Gastrocnemius medialis (tissue), 4 donors: ENCODE data around the gene FGF14.

Experiments used
- POLR2A ChIP-seq, 2 donors: fragments of 450-650 bp; IDR thresholded peaks; one replicate each; pipeline ENCODE4 v1.6.1; 2017; ENCODE audit warnings: antibody characterized with exemption in 2 of 2, mild to moderate bottlenecking in 2 of 2, moderate library complexity in 2 of 2
- TF ChIP-seq, protein P1 (sequence below), 5 experiments: fragments of 450-650 bp in 3 of 5; fragments of 200-600 bp in 2 of 5; sonication (generic) in 2 of 5; IDR thresholded peaks in 4 of 5; conservative IDR thresholded peaks in 1 of 5; 1 replicate in 4 of 5; 2 replicates in 1 of 5; pipeline ENCODE4 v1.5.1; 2016 to 2019; ENCODE audit warnings: antibody characterized with exemption in 5 of 5, mild to moderate bottlenecking in 3 of 5, moderate library complexity in 3 of 5

DNA sequence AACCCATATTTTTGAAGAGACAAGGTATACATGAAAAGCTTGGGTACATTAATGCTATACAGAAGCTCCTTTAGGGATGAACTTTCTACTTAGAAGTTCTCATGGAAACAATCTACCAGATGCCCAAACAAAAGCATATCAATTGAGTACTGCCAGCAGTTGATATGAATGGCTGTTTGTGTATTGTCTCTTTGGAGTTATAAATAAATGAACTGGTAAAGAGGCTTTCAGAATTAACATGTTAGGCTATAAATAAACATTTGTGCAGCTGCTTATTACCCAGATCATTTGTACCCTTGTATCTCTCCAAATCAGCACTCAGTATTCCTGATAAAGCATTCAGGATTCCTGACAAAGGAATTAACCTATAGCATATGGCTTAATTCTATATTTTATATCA is 418.9 kb downstream of the FGF14 start:
- TF ChIP-seq POLR2A (IDR thresholded peaks at IDR 0.05) = no peak
- TF ChIP-seq, protein P1, sequence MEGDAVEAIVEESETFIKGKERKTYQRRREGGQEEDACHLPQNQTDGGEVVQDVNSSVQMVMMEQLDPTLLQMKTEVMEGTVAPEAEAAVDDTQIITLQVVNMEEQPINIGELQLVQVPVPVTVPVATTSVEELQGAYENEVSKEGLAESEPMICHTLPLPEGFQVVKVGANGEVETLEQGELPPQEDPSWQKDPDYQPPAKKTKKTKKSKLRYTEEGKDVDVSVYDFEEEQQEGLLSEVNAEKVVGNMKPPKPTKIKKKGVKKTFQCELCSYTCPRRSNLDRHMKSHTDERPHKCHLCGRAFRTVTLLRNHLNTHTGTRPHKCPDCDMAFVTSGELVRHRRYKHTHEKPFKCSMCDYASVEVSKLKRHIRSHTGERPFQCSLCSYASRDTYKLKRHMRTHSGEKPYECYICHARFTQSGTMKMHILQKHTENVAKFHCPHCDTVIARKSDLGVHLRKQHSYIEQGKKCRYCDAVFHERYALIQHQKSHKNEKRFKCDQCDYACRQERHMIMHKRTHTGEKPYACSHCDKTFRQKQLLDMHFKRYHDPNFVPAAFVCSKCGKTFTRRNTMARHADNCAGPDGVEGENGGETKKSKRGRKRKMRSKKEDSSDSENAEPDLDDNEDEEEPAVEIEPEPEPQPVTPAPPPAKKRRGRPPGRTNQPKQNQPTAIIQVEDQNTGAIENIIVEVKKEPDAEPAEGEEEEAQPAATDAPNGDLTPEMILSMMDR (IDR thresholded peaks at IDR 0.05 in 4 of 5, conservative IDR thresholded peaks at IDR 0.05 in 1 of 5) = no peak
